Naive thymus-derived CD8-positive, alpha-beta T cell (primary cell): ENCODE data around the gene CCDC159. TPM values are rescaled to one million over a fixed set of nuclear protein-coding genes. Genes with fewer than 3 reads are reported as not detected.
A peak's percentile ranks its signal among the peaks of the same experiment; 100 is the strongest.
"Not testable (repeated sequence)": the region's sequence is repeated elsewhere in the genome, so short reads cannot be mapped to it uniquely, and the experiment has no call there.

Experiments used
- ATAC-seq, 2 donors: fragments of 150-1000 bp; cut with Tn5 transposase in 1 of 2; sonication (Bioruptor Pico), chemical (Tn5 transposase) in 1 of 2; 1 replicate in 1 of 2; 2 replicates in 1 of 2; pipeline ENCODE4 v1.10.0; 2021; ENCODE audit warnings: mild to moderate bottlenecking in 2 of 2, moderate library complexity in 2 of 2
- POLR2A ChIA-PET: fragments of 350-600 bp; sonication (Branson Sonifier 250); formaldehyde crosslinking; loops from one replicate; lab custom pipeline; 2021; ENCODE audit warnings: antibody characterized with exemption; lab: Charles Lee
- DNase-seq, 10 donors: peaks; one replicate each; pipeline versions ENCODE4 v3.0.0 to v3.0.0-alpha.2; 2020 to 2022
- H3K27ac Mint-ChIP-seq, 10 donors: one replicate each; pipeline ENCODE4 v1.8.0; 2020 to 2022; ENCODE audit warnings: mild to moderate bottlenecking in 10 of 10, mixed read lengths in 10 of 10, moderate library complexity in 4 of 10, inconsistent platforms in 1 of 10
- H3K27me3 Mint-ChIP-seq, 5 donors: one replicate each; pipeline ENCODE4 v1.8.0; 2021 to 2022; ENCODE audit warnings: mixed read lengths in 5 of 5
- H3K36me3 Mint-ChIP-seq, 3 donors: one replicate each; pipeline ENCODE4 v1.8.0; 2020 to 2022; ENCODE audit warnings: mixed read lengths in 3 of 3, mild to moderate bottlenecking in 2 of 3, inconsistent platforms in 1 of 3
- H3K4me1 Mint-ChIP-seq, 4 donors: one replicate each; pipeline ENCODE4 v1.8.0; 2021 to 2022; ENCODE audit warnings: mixed read lengths in 4 of 4
- H3K4me3 Mint-ChIP-seq, 10 donors: one replicate each; pipeline ENCODE4 v1.8.0; 2020 to 2022; ENCODE audit warnings: mild to moderate bottlenecking in 10 of 10, mixed read lengths in 10 of 10, moderate library complexity in 6 of 10, inconsistent platforms in 1 of 10
- H3K9me3 Mint-ChIP-seq, 9 donors: one replicate each; pipeline ENCODE4 v1.8.0; 2020 to 2022; ENCODE audit warnings: mixed read lengths in 9 of 9, mild to moderate bottlenecking in 3 of 9, inconsistent platforms in 1 of 9, moderate library complexity in 1 of 9
- polyA plus RNA-seq, 3 donors: library from polyadenylated mRNA; unstranded; fragments of 300-500 nt; fragmentation: Illumina TruSeq; gene quantifications; one replicate each; pipeline ENCODE4 v1.2.3, GENCODE V29; 2021
- total RNA-seq, 8 experiments: library from RNA in 2 of 8; stranded (reverse) in 2 of 8; gene quantifications; one replicate each; pipeline ENCODE4 v1.2.3 and lab custom pipeline; 2021 to 2026

The CCDC159 gene
- total and polyA plus RNA-seq, 5 experiments from 2014 or later, result 13.7 to 61.6 (median 16.8) TPM

GRCh38 chr19:11339254-11340098 lies 6.8 kb upstream of the CCDC159 start, which contains the start of gene RAB3D:
TSS of gene RAB3D (minus strand) at chr19:11339657. CDS start at chr19:11337399, 2,258 bp downstream.
- Mint-ChIP-seq H3K4me1 (peaks cover 7 to 35% (median 28%) of the 10 kb centered on the region in 4 donors), H3K4me3 (peak within 1 kb of the TSS; percentile 71 to 89 (median 79)), H3K9me3 (no peaks in the 10 kb centered on the region), H3K36me3 (peaks cover 4 to 13% (median 11%) of the 10 kb centered on the region in 3 donors), H3K27ac (peak within 1 kb of the TSS in 9 of 10 donors; percentile 40 to 90 (median 69)), H3K27me3 (no peaks in the 10 kb centered on the region)
- POLR2A ChIA-PET, result interaction anchor here (0.8 to 1.0 kb wide), 2 partner anchors 10 to 35 kb away, joined by 3 to 10 read pairs; partner anchors contain the start of gene SWSAP1
- DNase-seq, result peak; percentile 16 to 81 (median 54)
- ATAC-seq, result peak; percentile 78 to 92

GRCh38 chr19:11340099-11340467 lies 6.2 kb upstream of the CCDC159 start:
- DNase-seq, H3K27me3 Mint-ChIP-seq, ATAC-seq, H3K9me3 Mint-ChIP-seq: not testable (repeated sequence)
- peak overlapping the region in 2 of 10 donors; percentile 69 to 83 for H3K27ac Mint-ChIP-seq
- peaks cover 7 to 37% (median 32%) of the 10 kb centered on the region in 4 donors for H3K4me1 Mint-ChIP-seq
- POLR2A ChIA-PET, result interaction anchor here (0.8 to 1.0 kb wide), 2 partner anchors 9 to 35 kb away, joined by 3 to 10 read pairs; partner anchors contain the start of gene SWSAP1
- peaks cover 4 to 11% (median 10%) of the 10 kb centered on the region in 3 donors for H3K36me3 Mint-ChIP-seq
- peak overlapping the region; percentile 71 to 89 (median 79) for H3K4me3 Mint-ChIP-seq

DNA sequence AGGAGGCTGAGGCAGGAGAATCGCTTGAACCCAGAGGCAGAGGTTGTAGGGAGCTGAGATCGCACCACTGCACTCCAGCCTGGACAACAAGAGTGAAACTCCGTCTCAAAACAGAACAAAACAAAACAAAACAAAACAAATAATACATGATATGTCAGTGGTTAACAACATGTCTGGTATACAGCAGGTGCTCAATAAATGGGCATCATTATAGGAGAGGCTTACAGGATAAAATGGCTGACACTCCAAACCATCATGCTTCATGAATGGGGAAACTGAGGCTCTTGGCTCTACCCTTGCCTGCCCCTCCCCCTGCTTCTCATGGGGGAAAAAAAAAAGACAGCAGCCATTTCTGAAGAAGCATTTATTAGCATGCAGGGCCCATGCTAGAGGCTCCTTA lies 3.9 kb upstream of the CCDC159 start:
- H3K27me3 Mint-ChIP-seq, result no peaks in the 10 kb centered on the region
- DNase-seq, result no peak
- peaks cover 0 to 5% (median 0%) of the 10 kb centered on the region in 3 donors for H3K36me3 Mint-ChIP-seq
- POLR2A ChIA-PET, result no interaction called here
- H3K4me1 Mint-ChIP-seq, result peaks cover 16 to 54% (median 50%) of the 10 kb centered on the region in 4 donors
- no peak for ATAC-seq
- H3K9me3 Mint-ChIP-seq, result no peaks in the 10 kb centered on the region
- peak overlapping the region in 1 of 10 donors; percentile 51 for H3K27ac Mint-ChIP-seq
- H3K4me3 Mint-ChIP-seq, result peak overlapping the region in 2 of 10 donors; percentile 22 to 42

DNA sequence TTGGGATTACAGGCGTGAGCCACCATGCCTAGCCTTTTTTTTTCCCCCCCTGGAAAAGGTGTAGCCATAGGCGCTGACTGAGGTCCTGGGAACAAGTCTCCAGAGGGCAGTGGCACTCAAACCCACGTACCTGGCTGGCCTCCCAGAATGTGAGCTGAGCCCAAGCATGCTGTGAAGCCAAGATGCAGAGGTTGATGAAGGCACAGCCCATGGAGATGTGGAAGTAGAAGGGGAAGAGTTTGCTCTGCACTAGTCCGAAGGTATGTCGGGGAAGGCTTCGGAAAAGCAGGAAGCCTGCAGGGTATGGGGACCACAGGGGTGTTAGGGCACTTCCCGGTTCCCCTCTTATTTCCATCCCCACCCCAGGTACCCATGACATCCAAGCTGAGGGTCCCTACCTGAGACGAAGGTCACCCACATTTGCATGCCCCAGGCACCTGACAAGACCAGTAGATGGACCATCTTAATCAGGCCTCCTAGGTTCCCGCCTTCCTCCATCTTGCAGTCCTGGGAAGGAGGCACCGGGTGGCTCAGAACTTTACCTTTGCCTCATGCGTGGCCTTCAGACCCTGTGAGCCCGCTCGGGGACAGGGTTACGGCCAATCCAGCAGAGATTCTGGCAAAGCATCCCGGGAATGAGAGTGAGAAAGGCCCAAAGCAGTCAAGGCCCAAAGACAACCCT lies 1.1 kb upstream of the CCDC159 start:
- peaks cover 0 to 5% (median 0%) of the 10 kb centered on the region in 3 donors for H3K36me3 Mint-ChIP-seq
- H3K9me3 Mint-ChIP-seq, result peaks cover 0 to 7% (median 0%) of the 10 kb centered on the region in 9 donors
- DNase-seq, result no peak
- H3K27ac Mint-ChIP-seq, result peak overlapping the region; percentile 31 to 95 (median 90)
- peak overlapping the region; percentile 89 to 99 (median 94) for H3K4me3 Mint-ChIP-seq
- H3K4me1 Mint-ChIP-seq, result peaks cover 17 to 36% (median 33%) of the 10 kb centered on the region in 4 donors
- ATAC-seq, result no peak
- POLR2A ChIA-PET, result interaction anchor here (0.6 to 1.8 kb wide), 4 partner anchors 28 to 90 kb away, joined by 3 to 40 read pairs (median 8); partner anchors contain the start of genes ODAD3, PRKCSH and SWSAP1
- no peaks in the 10 kb centered on the region for H3K27me3 Mint-ChIP-seq

DNA sequence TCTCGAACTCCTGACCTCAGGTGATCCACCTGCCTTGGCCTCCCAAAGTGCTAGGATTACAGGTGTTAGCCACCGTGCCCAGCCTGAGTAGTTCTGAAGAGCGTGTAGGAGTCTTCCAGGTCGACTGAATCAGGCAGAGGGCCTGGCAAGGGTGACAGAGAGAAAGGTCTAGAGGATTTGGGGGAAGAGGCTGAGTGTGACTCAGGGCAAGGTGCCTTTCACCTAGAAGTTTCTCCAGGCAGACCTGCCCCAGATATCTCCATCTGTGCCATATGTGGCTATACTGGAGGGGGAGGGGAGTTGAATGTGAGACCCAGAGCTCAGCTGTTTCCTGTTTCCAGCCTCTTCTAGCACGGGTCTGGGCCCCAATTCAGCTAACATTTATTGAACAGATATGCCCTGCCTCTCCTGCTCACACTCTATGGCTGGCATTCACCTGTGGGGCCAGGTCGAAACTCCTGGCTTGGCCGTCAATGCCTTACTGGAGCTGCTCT lies 1.3 kb downstream of the CCDC159 start:
- peak overlapping the region in 4 of 10 donors; percentile 29 to 92 (median 65) for H3K27ac Mint-ChIP-seq
- H3K9me3 Mint-ChIP-seq, result peaks cover 0 to 7% (median 0%) of the 10 kb centered on the region in 9 donors
- DNase-seq, result no peak
- no peaks in the 10 kb centered on the region for H3K27me3 Mint-ChIP-seq
- POLR2A ChIA-PET, result interaction anchor here (0.5 to 1.9 kb wide), 5 partner anchors 13 to 844 kb away, joined by 3 to 40 read pairs (median 6); partner anchors contain the start of gene SWSAP1
- peaks cover 0 to 3% (median 0%) of the 10 kb centered on the region in 3 donors for H3K36me3 Mint-ChIP-seq
- H3K4me1 Mint-ChIP-seq, result peaks cover 20 to 36% (median 33%) of the 10 kb centered on the region in 4 donors
- ATAC-seq, result no peak
- peak overlapping the region; percentile 89 to 99 (median 94) for H3K4me3 Mint-ChIP-seq

DNA sequence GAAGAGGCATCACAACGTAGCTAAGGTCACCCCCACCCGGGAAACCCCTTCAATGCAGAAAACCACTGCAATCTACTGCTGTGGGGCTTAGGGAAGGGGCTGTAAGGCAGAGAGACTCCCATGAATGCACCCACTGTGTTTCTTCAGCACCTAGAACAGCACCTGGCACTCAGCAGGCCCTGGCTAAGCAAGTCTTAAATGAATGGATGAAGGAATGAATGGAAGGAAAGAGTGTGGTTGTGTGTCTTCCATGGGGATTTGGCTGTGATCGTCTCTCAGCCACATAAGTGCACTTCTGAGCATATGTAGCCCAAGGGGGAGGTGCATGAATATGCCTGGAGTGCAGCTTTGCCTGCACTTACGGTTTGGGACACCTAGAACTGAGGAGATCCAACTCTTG lies 2.9 kb downstream of the CCDC159 start:
- peak overlapping the region in 1 of 10 donors; percentile 41 for H3K4me3 Mint-ChIP-seq

DNA sequence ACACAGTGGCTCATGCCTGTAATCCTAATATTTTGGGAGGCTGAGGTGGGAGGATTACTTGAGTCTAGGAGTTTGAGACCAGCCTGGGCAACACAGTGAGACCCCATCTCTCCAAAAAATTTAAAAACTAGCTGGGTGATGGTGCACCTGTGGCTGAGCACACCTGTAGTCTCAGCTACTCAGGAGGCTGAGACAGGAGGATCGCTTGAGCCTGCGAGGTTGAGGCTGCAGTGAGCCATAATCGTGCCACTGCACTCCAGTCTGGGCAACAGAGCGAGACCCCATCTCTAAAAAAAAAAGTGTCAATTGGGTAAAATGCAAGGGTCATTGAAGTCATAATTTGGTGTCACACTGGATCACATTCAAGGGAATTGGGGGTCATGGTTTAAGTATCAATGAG lies 7.8 kb downstream of the CCDC159 start:
- POLR2A ChIA-PET, H3K36me3 Mint-ChIP-seq, H3K27ac Mint-ChIP-seq, H3K9me3 Mint-ChIP-seq, DNase-seq, ATAC-seq: not testable (repeated sequence)
- Mint-ChIP-seq H3K4me3 (peak overlapping the region in 6 of 10 donors; percentile 24 to 84 (median 46)), H3K27me3 (peaks cover 4 to 17% (median 15%) of the 10 kb centered on the region in 5 donors), H3K4me1 (peaks cover 9 to 21% (median 17%) of the 10 kb centered on the region in 4 donors)

More for the DNA sequence above, 2.9 kb downstream of the CCDC159 start:
- H3K9me3 Mint-ChIP-seq, result peaks cover 0 to 7% (median 0%) of the 10 kb centered on the region in 9 donors
- DNase-seq (no peak), ATAC-seq (no peak)
- POLR2A ChIA-PET, result interaction anchor here (1.1 kb wide), 1 partner anchor 10 kb away, joined by 3 read pairs; the partner anchor contains the start of gene RAB3D
- peaks cover 20 to 35% (median 31%) of the 10 kb centered on the region in 4 donors for H3K4me1 Mint-ChIP-seq
- no peaks in the 10 kb centered on the region for H3K36me3 Mint-ChIP-seq
- no peaks in the 10 kb centered on the region for H3K27me3 Mint-ChIP-seq
- H3K27ac Mint-ChIP-seq, result no peak overlapping the region

DNA sequence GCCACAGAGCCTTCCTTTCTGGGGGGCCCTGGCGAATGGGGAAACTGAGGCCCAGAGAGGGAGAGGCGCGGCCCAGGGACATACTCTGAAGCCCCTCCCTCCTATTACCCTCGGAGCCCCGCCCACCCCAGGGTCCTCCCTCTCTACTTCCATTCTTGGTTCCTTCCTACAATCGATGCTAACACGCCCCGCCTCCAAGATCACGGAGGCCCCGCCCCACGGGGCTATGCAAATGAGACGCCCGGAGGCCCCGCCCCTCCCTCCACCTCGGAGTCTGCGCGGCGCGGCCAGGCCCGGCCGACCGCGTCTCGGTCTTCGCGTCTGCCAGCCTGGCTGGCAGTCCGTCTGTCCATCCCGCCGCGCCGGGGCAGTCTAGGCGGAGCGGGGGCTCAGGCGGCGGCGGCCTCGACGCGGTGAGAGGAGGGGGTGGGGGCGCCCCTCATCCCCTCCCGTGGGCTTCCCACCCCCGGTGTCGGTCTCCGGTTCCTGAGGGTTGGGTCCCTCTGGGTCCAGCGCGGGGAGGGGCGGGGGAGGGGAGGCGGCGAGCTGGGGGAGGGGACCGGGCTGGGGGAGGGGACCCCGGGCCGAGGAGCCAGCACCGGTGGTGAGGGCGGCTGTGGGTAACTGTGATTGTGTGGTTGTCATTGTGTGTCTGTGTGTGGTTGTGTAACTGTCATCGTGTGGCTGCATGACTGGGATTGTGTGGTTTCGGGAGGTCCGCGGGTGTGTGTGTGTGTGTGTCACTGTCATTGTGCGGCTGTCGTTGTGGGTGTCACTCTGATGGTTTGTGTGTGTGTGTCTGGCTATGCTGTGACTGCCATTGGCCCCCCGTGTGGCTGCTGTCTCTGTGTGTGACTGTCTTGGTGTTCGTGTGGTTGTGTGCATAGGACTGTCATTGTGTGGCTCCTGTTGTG lies 9.1 kb downstream of the CCDC159 start, which contains the start of gene PLPPR2:
PLPPR2 (plus strand) TSS at position 273 of the 914 bp plus-strand sequence. CDS start 2,242 bp downstream, outside the sequence.
- POLR2A ChIA-PET, result no interaction called here
- H3K9me3 Mint-ChIP-seq, result no peaks in the 10 kb centered on the region
- peak within 1 kb of the TSS in 7 of 10 donors; percentile 3 to 75 (median 47) for H3K27ac Mint-ChIP-seq
- DNase-seq, result peak; percentile 58 to 86 (median 75)
- no peaks in the 10 kb centered on the region for H3K36me3 Mint-ChIP-seq
- peak; percentile 96 for ATAC-seq
- peaks cover 4 to 17% (median 15%) of the 10 kb centered on the region in 5 donors for H3K27me3 Mint-ChIP-seq
- H3K4me1 Mint-ChIP-seq, result peaks cover 9 to 21% (median 17%) of the 10 kb centered on the region in 4 donors
- H3K4me3 Mint-ChIP-seq, result peak within 1 kb of the TSS; percentile 66 to 86 (median 77)

- no peaks in the 10 kb centered on the region for H3K36me3 Mint-ChIP-seq
- no peak for ATAC-seq
- H3K27ac Mint-ChIP-seq, result peak overlapping the region in 6 of 10 donors; percentile 3 to 75 (median 52)
- H3K4me3 Mint-ChIP-seq, result peak overlapping the region; percentile 66 to 86 (median 77)
- H3K27me3 Mint-ChIP-seq, result peaks cover 4 to 17% (median 15%) of the 10 kb centered on the region in 5 donors
- DNase-seq, result no peak
- POLR2A ChIA-PET, result no interaction called here
- peaks cover 9 to 21% (median 16%) of the 10 kb centered on the region in 4 donors for H3K4me1 Mint-ChIP-seq
- H3K9me3 Mint-ChIP-seq, result no peaks in the 10 kb centered on the region
These were observed 9.7 kb downstream of the CCDC159 start for GRCh38 chr19:11356074-11356397.

DNA sequence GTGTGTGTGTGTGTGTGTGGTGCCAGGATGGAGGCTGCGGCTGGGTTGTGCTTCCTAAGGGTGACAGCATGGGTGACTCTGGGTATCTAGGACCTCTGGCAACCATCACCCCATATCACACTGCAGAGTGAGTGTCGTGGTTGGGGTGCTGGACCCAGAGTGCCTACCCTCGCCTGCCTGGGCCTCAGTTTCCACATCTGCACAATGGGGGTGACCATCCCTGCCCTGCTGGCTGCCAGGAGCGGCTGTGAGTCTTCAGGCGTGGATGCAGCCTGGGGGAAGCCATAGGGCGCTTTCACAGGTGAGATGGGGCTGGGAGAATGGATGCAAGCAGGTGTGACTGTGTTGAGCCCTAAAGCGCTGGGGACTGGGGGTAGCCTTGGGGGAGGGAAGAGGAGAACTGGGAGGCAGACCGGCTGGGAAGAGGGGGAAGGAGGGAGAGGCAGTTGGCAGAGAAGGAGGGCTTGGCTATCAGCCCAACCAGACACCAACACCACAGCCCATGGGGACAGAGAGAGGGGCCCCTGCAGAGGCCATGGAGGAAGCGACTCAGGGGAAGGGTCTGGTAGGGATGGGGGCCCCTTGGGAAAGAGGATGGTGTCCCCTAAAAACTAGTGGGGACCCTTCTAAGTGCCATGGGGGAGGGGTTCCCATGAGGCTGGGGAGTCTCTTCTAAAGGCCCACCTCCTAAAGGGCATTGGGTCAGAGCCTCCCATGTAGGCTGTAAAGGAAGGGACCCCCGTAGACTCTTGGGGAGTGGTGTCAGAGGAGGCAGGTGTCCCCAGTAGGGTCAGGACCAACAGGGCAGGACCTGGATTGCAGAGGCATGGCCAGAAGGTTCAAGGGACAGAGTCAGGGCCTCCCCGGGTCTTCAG lies 10.6 kb downstream of the CCDC159 start:
- peak overlapping the region in 4 of 10 donors; percentile 17 to 84 (median 79) for H3K4me3 Mint-ChIP-seq
- ATAC-seq (no peak), DNase-seq (no peak)
- H3K9me3 Mint-ChIP-seq, result no peaks in the 10 kb centered on the region
- H3K36me3 Mint-ChIP-seq, result no peaks in the 10 kb centered on the region
- POLR2A ChIA-PET, result no interaction called here
- H3K4me1 Mint-ChIP-seq, result peaks cover 9 to 21% (median 16%) of the 10 kb centered on the region in 4 donors
- no peak overlapping the region for H3K27ac Mint-ChIP-seq
- H3K27me3 Mint-ChIP-seq, result peaks cover 4 to 17% (median 15%) of the 10 kb centered on the region in 5 donors
